ENCODE measurements around the gene USP13.

Gene USP13

GRCh38 chr3:179729981-179730380, 77.1 kb downstream of the USP13 start:
- H3K4me3 Mint-ChIP-seq = no peak overlapping the region
- H3K27ac Mint-ChIP-seq = no peak overlapping the region
- H3K4me1 Mint-ChIP-seq (ENCODE audit: low read depth) = peaks cover 7% of the 10 kb centered on the region
- H3K36me3 Mint-ChIP-seq (ENCODE audit: low read depth) = peaks cover 45% of the 10 kb centered on the region
- H3K9me3 Mint-ChIP-seq = no peaks in the 10 kb centered on the region
- H3K27me3 Mint-ChIP-seq = no peaks in the 10 kb centered on the region
- no peak for DNase-seq

DNA sequence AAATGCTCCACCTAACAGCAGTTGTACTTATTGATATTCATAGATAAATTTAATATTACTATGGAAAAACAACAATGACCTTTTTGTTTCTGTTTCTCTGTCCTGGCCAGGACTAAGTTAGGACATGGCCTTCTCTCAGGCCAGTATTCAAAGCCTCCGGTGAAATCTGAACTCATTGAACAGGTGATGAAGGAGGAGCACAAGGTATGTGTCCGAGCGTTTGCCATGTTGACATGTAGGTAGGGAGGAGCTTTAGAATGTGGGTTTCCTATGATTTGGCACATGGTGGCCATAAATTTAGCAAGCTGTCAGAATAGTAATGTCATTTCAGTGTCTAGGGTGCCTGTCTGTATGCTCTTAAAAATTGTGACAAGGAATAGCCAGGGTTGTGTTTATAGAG, 77.7 kb downstream of the USP13 start:
- Mint-ChIP-seq H3K27me3 (no peaks in the 10 kb centered on the region), H3K9me3 (no peaks in the 10 kb centered on the region), H3K4me1 (ENCODE audit: low read depth) (peaks cover 7% of the 10 kb centered on the region), H3K36me3 (ENCODE audit: low read depth) (peaks cover 40% of the 10 kb centered on the region), H3K27ac (no peak overlapping the region), H3K4me3 (no peak overlapping the region)
- DNase-seq = no peak

DNA sequence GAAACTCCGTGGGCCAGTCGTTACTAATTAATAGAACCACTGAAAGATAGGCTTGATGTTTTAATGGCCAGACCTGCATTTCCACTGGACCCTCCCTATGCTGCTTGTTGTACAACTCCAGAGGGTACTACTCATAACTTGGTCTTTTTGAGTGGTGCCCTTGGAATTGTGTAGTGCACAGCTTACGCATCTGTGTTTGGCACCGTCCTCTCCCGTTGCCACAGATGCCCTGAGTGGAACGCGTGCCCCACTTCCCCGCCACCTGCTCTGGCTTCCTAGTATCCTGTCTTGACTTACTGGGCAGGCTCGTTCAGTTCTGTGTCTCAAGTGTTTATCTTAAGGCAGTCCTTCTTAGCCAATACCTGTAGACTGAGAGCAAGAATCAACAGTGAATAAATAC, 78.7 kb downstream of the USP13 start:
- H3K36me3 Mint-ChIP-seq (ENCODE audit: low read depth) = peaks cover 39% of the 10 kb centered on the region
- no peak overlapping the region for H3K4me3 Mint-ChIP-seq
- H3K27me3 Mint-ChIP-seq = no peaks in the 10 kb centered on the region

DNA sequence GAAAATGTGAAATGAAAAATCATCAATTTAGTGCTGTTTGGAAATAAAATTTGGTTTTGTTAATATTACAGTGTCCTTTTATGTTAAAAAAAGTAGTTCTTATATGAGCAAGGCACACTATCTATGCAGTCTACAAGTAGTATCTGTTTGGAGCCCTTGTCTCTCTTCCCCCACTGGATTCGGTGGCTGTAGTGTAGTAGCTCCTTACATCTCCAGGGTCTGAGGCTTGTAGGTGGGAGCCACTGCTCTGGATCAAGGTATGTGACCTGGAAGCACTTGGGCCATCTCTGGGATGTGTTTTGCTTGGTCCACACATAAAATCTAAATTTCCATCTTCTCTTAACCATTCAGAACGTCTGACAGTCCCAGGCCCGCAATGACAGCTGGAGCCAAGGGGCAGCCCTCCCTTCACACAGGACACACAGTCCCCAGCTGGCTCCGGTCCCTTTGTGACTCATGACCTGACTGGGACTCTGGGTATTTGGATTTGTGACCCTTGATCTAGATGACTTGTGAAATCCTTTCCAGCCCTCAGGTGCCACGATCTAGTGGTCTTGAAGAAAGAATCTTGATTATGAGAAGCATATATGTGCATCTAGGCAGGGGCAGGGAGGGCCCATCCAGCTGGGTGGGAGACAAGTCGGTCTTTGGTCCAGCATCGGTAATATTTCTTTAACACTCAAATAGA, 80.0 kb downstream of the USP13 start:
- Mint-ChIP-seq H3K27ac (no peak overlapping the region), H3K27me3 (no peaks in the 10 kb centered on the region), H3K4me1 (ENCODE audit: low read depth) (peaks cover 7% of the 10 kb centered on the region), H3K9me3 (no peaks in the 10 kb centered on the region), H3K4me3 (no peak overlapping the region), H3K36me3 (ENCODE audit: low read depth) (peaks cover 42% of the 10 kb centered on the region)
- no peak for DNase-seq

More for the DNA sequence above, 78.7 kb downstream of the USP13 start:
- no peak for DNase-seq
- Mint-ChIP-seq H3K9me3 (no peaks in the 10 kb centered on the region), H3K4me1 (ENCODE audit: low read depth) (peaks cover 7% of the 10 kb centered on the region), H3K27ac (no peak overlapping the region)

- peaks cover 7% of the 10 kb centered on the region for H3K4me1 Mint-ChIP-seq (ENCODE audit: low read depth)
- H3K4me3 Mint-ChIP-seq = no peak overlapping the region
- peaks cover 42% of the 10 kb centered on the region for H3K36me3 Mint-ChIP-seq (ENCODE audit: low read depth)
- H3K27me3 Mint-ChIP-seq = no peaks in the 10 kb centered on the region
- H3K9me3 Mint-ChIP-seq = no peaks in the 10 kb centered on the region
- no peak for DNase-seq
- no peak overlapping the region for H3K27ac Mint-ChIP-seq
Measured at GRCh38 chr3:179733797-179734196, 81.0 kb downstream of the USP13 start.

GRCh38 chr3:179734497-179735281, 81.8 kb downstream of the USP13 start:
- Mint-ChIP-seq H3K9me3 (no peaks in the 10 kb centered on the region), H3K4me1 (ENCODE audit: low read depth) (peaks cover 7% of the 10 kb centered on the region), H3K4me3 (no peak overlapping the region), H3K27ac (peak overlapping the region; percentile 6), H3K27me3 (no peaks in the 10 kb centered on the region), H3K36me3 (ENCODE audit: low read depth) (peaks cover 41% of the 10 kb centered on the region)
- DNase-seq = no peak

DNA sequence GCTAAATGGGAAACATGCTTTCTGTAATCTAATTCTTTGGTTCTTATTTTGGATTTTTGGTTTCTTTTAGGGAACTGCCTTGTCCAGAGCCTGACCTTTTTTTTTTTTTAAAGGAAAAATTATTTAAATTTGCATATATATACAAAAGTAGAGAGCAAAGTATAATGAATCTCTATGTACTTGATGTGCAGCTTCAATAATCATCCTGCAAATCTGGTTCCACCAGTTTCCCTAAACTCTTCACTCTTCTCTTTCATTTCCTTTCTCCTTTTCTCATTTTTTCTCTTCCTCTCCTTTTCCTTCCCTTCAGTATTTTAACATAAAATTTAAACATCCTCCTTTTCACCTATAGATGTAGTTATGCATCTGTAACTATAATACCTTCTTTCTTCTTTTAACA, 82.5 kb downstream of the USP13 start:
- no peak for DNase-seq
- no peaks in the 10 kb centered on the region for H3K27me3 Mint-ChIP-seq
- H3K27ac Mint-ChIP-seq = no peak overlapping the region
- no peaks in the 10 kb centered on the region for H3K9me3 Mint-ChIP-seq
- no peak overlapping the region for H3K4me3 Mint-ChIP-seq
- peaks cover 7% of the 10 kb centered on the region for H3K4me1 Mint-ChIP-seq (ENCODE audit: low read depth)
- H3K36me3 Mint-ChIP-seq (ENCODE audit: low read depth) = peaks cover 41% of the 10 kb centered on the region

GRCh38 chr3:179738998-179739397, 86.2 kb downstream of the USP13 start:
- Mint-ChIP-seq H3K4me3 (no peak overlapping the region), H3K27ac (no peak overlapping the region), H3K36me3 (ENCODE audit: low read depth) (peaks cover 43% of the 10 kb centered on the region)

DNA sequence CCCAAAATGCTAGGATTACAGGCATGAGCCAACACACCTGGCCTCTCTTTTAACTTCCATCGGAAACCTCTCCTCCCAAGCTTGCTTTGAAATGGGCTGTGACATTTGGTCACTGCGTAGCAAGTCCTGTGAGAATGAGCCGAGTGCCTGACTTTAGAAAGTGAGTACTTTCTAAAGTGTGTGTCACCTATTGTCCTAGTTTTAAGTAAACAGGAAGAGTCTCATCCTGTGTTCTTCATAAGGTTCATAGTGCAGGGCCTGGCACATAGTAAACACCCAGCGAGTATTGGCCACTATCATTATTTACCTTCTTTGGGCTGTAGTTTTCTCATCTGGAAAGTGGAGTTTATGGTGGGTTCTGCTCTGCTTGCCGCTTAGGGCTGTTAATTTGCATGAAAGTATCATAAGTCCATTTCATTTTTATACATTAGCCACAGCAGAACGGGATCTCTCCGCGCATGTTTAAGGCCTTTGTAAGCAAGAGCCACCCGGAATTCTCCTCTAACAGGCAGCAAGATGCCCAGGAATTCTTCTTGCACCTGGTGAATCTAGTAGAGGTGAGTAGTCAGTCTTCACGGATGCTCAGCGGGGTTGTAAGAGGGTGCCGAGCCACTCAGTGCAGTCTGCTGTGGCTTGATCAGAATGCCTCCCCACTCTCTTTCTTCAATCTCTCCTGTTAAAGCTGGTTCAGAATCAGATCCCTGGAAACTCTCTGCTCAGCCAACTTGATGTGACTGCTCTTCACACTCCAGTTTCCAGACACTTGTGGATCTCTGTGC, 87.2 kb downstream of the USP13 start:
- Mint-ChIP-seq H3K27me3 (no peaks in the 10 kb centered on the region), H3K4me1 (ENCODE audit: low read depth) (no peaks in the 10 kb centered on the region), H3K9me3 (no peaks in the 10 kb centered on the region), H3K36me3 (ENCODE audit: low read depth) (peaks cover 53% of the 10 kb centered on the region), H3K4me3 (no peak overlapping the region), H3K27ac (no peak overlapping the region)
- DNase-seq = no peak

More at GRCh38 chr3:179738998-179739397, 86.2 kb downstream of the USP13 start:
- DNase-seq = no peak
- Mint-ChIP-seq H3K9me3 (no peaks in the 10 kb centered on the region), H3K4me1 (ENCODE audit: low read depth) (peaks cover 7% of the 10 kb centered on the region), H3K27me3 (no peaks in the 10 kb centered on the region)

DNA sequence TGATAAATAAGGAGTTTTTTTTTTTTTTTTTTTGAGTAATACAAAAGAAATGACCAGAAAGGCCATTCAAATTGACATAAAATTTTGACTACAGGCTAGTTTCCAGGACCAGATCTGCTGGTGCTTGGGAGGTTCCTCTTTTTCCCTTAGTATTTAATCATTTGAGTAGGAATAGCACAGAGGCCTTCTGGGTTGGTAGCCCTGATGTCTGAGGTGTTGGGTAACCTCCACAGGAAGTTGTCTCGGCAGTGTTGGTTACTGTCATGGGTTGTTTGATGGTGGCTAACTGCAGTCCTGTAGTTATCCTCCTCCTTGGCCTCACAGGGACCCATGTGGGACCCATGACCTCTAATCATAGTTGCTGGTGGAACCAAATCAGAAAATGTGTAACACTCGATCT, 91.1 kb downstream of the USP13 start:
- H3K4me3 Mint-ChIP-seq = no peak overlapping the region
- no peak overlapping the region for H3K27ac Mint-ChIP-seq
- no peaks in the 10 kb centered on the region for H3K27me3 Mint-ChIP-seq
- H3K4me1 Mint-ChIP-seq (ENCODE audit: low read depth) = no peaks in the 10 kb centered on the region
- peaks cover 57% of the 10 kb centered on the region for H3K36me3 Mint-ChIP-seq (ENCODE audit: low read depth)
- no peak for DNase-seq
- H3K9me3 Mint-ChIP-seq = no peaks in the 10 kb centered on the region

DNA sequence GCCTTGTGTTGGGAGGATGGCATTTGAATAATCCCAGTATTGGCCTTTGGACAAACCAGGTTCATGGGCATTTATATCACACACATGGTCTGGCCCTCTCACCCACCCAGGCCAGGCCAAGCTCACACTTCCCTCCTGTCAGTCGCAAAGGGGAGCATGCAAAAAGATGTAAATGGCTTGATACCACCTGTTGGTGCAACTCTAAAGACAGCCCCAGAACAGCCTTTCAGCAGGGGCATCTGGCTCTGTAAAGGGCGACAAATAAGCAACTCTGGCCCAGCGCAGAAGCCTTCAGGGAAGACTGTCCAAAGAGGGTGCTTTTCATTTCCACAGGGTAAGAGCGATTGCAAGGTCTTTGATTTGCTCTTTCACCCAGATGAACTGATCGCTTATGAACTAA, 91.8 kb downstream of the USP13 start:
- DNase-seq = no peak
- Mint-ChIP-seq H3K4me1 (ENCODE audit: low read depth) (no peaks in the 10 kb centered on the region), H3K27me3 (no peaks in the 10 kb centered on the region), H3K9me3 (no peaks in the 10 kb centered on the region), H3K36me3 (ENCODE audit: low read depth) (peaks cover 56% of the 10 kb centered on the region), H3K4me3 (no peak overlapping the region), H3K27ac (no peak overlapping the region)

DNA sequence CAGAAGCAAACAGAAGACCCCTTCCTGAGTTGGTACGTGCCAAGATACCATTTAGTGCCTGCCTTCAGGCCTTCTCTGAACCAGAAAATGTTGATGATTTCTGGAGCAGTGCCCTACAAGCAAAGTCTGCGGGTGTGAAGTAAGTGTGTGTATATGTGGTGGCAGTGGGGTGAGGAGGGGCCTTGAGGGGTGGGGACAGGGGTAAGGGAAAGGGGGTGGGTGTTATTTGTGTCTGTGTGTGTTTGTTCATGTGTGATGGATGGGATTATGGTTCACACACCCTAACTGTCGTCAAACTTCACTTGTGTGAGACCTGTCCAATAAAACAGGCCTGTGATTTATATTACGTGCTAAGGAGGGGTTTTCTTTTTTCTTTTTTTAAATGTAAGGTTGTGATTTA, 92.2 kb downstream of the USP13 start:
- Mint-ChIP-seq H3K27ac (no peak overlapping the region), H3K4me1 (ENCODE audit: low read depth) (no peaks in the 10 kb centered on the region), H3K4me3 (no peak overlapping the region), H3K9me3 (no peaks in the 10 kb centered on the region), H3K36me3 (ENCODE audit: low read depth) (peaks cover 52% of the 10 kb centered on the region), H3K27me3 (no peaks in the 10 kb centered on the region)
- no peak for DNase-seq

DNA sequence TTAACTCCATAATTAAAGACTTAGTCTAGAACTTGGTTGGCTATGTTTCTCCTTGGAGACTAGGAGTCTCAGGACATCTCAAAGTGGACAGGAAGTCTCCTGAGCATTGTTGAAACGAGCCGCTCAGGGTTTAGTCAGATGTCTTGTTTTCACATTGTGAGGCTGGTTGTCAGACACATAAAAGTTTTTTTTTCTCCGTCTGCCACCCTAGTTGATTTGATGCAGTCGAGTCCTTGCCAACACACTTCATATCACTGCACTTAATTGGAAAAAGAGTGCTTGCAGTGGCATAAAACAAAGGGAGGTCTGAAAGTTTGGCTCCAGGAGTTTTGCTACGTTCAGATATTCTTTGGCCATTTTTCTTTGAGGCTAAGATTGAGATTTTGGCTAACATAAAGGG, 92.9 kb downstream of the USP13 start:
- Mint-ChIP-seq H3K4me1 (ENCODE audit: low read depth) (no peaks in the 10 kb centered on the region), H3K27me3 (no peaks in the 10 kb centered on the region), H3K4me3 (no peak overlapping the region), H3K9me3 (no peaks in the 10 kb centered on the region), H3K27ac (no peak overlapping the region), H3K36me3 (ENCODE audit: low read depth) (peaks cover 47% of the 10 kb centered on the region)
- DNase-seq = no peak

DNA sequence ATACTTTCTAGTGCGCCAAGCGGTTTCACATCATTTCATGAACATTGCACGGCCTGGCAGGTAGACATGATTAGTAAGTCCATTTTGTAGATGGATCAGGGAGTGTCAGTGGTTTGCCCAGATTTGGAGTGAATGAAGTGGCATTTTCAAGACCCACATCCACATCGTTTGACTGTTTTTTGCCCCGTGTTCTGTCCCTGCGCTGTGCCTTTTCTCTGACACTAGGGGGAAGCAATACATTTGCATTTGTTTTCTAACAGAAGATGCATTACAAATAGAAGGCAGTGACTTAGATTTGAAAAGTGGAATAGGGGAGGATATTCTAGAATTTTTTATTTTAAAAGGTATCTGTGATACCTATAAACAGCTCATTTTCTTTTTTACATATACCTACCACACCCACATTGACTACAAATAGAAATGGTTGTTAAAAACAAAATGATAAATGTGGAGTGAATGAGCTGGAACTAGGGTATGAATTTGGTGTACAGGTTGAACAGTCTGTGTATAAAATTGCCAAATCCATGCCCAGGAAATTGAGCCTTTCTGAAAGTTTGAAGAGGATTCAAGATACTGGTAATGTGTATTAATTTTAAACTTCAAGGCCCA, 98.0 kb downstream of the USP13 start:
- H3K36me3 Mint-ChIP-seq (ENCODE audit: low read depth) = peaks cover 35% of the 10 kb centered on the region
- H3K4me3 Mint-ChIP-seq = no peak overlapping the region
- H3K27ac Mint-ChIP-seq = no peak overlapping the region
- DNase-seq = no peak
- no peaks in the 10 kb centered on the region for H3K4me1 Mint-ChIP-seq (ENCODE audit: low read depth)
- H3K27me3 Mint-ChIP-seq = no peaks in the 10 kb centered on the region
- H3K9me3 Mint-ChIP-seq = no peaks in the 10 kb centered on the region

Measured in activated T-cell treated with anti-CD3 and anti-CD28 coated beads, Interleukin-2, amount 50 U/mL, for 24 hours (primary cell).